ENCODE results near the gene TEX36. TPM values are rescaled to one million over a fixed set of nuclear protein-coding genes. Genes with fewer than 3 reads are reported as not detected.

The TEX36 gene
- polyA plus RNA-seq, 1 of the 3 experiments (the other 2 are of a cell fraction) = not detected

DNA sequence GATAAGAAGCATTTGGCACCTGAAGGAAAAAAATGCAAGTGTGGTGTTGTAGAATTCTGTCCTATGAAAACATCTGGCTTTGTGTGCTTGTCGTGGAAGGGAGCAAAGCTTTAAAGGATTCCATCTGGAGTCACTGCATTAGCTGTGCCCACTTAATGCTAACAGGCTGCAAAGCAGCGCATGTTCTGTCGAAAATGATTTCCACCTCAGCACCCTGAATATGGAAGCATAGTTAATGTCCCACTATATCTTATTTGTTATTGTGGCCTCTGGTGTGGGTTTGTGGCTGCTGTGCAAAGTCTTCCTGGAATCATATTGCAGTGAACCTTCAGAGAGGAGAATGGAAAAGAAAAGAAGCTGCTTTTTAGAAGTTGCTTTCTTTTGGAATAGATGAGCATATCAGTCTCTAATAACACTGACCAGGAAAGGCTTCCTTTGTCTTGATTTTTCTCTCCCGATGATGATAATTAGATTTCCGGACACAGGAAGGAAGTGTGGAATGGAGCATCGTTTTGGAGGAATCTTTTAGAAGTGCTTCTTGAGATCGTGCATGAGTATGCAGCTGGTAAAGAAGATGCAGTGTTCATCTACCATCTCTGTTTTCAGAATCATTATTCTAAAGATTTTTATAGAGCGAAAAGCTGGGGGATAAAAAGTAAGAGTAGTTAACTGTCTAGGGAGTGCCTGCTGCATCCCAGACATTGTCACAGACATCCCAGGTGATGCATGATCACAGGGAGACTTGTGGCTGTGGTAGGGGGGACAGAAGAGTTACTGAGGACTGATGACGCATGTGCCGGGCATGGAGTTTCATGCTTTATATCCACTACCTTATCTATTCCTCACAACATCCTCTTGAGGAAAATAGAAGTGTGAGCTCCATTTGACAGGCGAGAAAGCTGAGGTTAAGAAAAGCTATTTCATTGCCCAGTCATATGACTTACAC, 54.6 kb downstream of the TEX36 start:
- Histone ChIP-seq H3K36me3 (replicated peaks in 1 of 2; ENCODE audit: control insufficient read depth in 1 of 2, insufficient read depth in 2 of 2, low read length in 1 of 2) (no peaks in the 10 kb centered on the region), H3K9ac (no peak overlapping the region), H3K4me2 (no peak overlapping the region), H3K4me1 (ENCODE audit: control insufficient read depth in 1 of 2, insufficient read depth in 2 of 2, low read depth in 1 of 2, low read length in 1 of 2) (peaks cover 0 to 4% of the 10 kb centered on the region in 2 experiments; a peak in 3 of 4 replicates), H3K27me3 (ENCODE audit: insufficient read depth) (no peaks in the 10 kb centered on the region), H4K20me1 (ENCODE audit: insufficient read depth) (no peaks in the 10 kb centered on the region), H3K79me2 (ENCODE audit: insufficient read depth) (no peaks in the 10 kb centered on the region), H3F3A (replicated peaks; ENCODE audit: insufficient read depth) (no peaks in the 10 kb centered on the region), H3K4me3 (ENCODE audit: low read depth in 2 of 2, low read length in 1 of 2) (no peak overlapping the region), H3K27ac (ENCODE audit: low read depth in 2 of 2, low read length in 1 of 2) (peak overlapping the region in 1 of 2 experiments; percentile 40; a peak in 1 of 4 replicates), H2AFZ (ENCODE audit: low read depth) (no peak overlapping the region), H3K9me2 (no peaks in the 10 kb centered on the region), H3K9me3 (no peaks in the 10 kb centered on the region)
- WGBS (ENCODE audit: low lambda C conversion rate) = 44% methylated on average over 11 of the region's 11 CpGs
- ChIA-PET CTCF (interaction anchor here (0.6 to 2.7 kb wide), 4 partner anchors 152 to 580 kb away, joined by 3 to 13 read pairs (median 4); no protein-coding TSS in a partner anchor), POLR2A (no interaction called here)
- TF ChIP-seq MEF2A (IDR thresholded peaks at IDR 0.05; ENCODE audit: borderline replicate concordance, low read depth) (no peak), TEAD4 (IDR thresholded peaks at IDR 0.05; ENCODE audit: borderline replicate concordance, insufficient read depth) (no peak), RFX5 (IDR thresholded peaks at IDR 0.05; ENCODE audit: low read length) (no peak), EZH2phosphoT487 (IDR thresholded peaks at IDR 0.05; ENCODE audit: borderline replicate concordance, low read depth) (no peak), SMC3 (IDR thresholded peaks at IDR 0.05; ENCODE audit: low read depth, low read length) (no peak), GATA2 (CRISPR knock-in tag; IDR thresholded peaks at IDR 0.05) (no peak), FOSL2 (IDR thresholded peaks at IDR 0.05; ENCODE audit: borderline replicate concordance, low read depth) (no peak), YY1 (IDR thresholded peaks at IDR 0.05; ENCODE audit: low read depth) (no peak), GABPA (IDR thresholded peaks at IDR 0.05; ENCODE audit: low read depth) (no peak), EP300 (IDR thresholded peaks at IDR 0.05; ENCODE audit: borderline replicate concordance in 1 of 2, low read depth in 1 of 2, low read length in 1 of 2) (no peak), SIN3A (IDR thresholded peaks at IDR 0.05; ENCODE audit: borderline replicate concordance, low read depth, low read length) (no peak), FOXM1 (IDR thresholded peaks at IDR 0.05; ENCODE audit: low read depth) (no peak)
- TF ChIP-seq, protein P1, sequence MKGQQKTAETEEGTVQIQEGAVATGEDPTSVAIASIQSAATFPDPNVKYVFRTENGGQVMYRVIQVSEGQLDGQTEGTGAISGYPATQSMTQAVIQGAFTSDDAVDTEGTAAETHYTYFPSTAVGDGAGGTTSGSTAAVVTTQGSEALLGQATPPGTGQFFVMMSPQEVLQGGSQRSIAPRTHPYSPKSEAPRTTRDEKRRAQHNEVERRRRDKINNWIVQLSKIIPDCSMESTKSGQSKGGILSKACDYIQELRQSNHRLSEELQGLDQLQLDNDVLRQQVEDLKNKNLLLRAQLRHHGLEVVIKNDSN (IDR thresholded peaks at IDR 0.05; ENCODE audit: borderline replicate concordance, low read depth) = no peak
- TF ChIP-seq, protein P2, sequence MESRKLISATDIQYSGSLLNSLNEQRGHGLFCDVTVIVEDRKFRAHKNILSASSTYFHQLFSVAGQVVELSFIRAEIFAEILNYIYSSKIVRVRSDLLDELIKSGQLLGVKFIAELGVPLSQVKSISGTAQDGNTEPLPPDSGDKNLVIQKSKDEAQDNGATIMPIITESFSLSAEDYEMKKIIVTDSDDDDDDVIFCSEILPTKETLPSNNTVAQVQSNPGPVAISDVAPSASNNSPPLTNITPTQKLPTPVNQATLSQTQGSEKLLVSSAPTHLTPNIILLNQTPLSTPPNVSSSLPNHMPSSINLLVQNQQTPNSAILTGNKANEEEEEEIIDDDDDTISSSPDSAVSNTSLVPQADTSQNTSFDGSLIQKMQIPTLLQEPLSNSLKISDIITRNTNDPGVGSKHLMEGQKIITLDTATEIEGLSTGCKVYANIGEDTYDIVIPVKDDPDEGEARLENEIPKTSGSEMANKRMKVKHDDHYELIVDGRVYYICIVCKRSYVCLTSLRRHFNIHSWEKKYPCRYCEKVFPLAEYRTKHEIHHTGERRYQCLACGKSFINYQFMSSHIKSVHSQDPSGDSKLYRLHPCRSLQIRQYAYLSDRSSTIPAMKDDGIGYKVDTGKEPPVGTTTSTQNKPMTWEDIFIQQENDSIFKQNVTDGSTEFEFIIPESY (IDR thresholded peaks at IDR 0.05; ENCODE audit: borderline replicate concordance, low read depth) = no peak
- TF ChIP-seq, protein P3, sequence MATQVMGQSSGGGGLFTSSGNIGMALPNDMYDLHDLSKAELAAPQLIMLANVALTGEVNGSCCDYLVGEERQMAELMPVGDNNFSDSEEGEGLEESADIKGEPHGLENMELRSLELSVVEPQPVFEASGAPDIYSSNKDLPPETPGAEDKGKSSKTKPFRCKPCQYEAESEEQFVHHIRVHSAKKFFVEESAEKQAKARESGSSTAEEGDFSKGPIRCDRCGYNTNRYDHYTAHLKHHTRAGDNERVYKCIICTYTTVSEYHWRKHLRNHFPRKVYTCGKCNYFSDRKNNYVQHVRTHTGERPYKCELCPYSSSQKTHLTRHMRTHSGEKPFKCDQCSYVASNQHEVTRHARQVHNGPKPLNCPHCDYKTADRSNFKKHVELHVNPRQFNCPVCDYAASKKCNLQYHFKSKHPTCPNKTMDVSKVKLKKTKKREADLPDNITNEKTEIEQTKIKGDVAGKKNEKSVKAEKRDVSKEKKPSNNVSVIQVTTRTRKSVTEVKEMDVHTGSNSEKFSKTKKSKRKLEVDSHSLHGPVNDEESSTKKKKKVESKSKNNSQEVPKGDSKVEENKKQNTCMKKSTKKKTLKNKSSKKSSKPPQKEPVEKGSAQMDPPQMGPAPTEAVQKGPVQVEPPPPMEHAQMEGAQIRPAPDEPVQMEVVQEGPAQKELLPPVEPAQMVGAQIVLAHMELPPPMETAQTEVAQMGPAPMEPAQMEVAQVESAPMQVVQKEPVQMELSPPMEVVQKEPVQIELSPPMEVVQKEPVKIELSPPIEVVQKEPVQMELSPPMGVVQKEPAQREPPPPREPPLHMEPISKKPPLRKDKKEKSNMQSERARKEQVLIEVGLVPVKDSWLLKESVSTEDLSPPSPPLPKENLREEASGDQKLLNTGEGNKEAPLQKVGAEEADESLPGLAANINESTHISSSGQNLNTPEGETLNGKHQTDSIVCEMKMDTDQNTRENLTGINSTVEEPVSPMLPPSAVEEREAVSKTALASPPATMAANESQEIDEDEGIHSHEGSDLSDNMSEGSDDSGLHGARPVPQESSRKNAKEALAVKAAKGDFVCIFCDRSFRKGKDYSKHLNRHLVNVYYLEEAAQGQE (IDR thresholded peaks at IDR 0.05; ENCODE audit: low read depth, low read length) = no peak
- TF ChIP-seq, protein P4, sequence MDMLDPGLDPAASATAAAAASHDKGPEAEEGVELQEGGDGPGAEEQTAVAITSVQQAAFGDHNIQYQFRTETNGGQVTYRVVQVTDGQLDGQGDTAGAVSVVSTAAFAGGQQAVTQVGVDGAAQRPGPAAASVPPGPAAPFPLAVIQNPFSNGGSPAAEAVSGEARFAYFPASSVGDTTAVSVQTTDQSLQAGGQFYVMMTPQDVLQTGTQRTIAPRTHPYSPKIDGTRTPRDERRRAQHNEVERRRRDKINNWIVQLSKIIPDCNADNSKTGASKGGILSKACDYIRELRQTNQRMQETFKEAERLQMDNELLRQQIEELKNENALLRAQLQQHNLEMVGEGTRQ (IDR thresholded peaks at IDR 0.05; ENCODE audit: borderline replicate concordance, low read depth, low read length) = no peak
- TF ChIP-seq, protein P5, sequence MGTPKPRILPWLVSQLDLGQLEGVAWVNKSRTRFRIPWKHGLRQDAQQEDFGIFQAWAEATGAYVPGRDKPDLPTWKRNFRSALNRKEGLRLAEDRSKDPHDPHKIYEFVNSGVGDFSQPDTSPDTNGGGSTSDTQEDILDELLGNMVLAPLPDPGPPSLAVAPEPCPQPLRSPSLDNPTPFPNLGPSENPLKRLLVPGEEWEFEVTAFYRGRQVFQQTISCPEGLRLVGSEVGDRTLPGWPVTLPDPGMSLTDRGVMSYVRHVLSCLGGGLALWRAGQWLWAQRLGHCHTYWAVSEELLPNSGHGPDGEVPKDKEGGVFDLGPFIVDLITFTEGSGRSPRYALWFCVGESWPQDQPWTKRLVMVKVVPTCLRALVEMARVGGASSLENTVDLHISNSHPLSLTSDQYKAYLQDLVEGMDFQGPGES (IDR thresholded peaks at IDR 0.05; ENCODE audit: low read depth, low read length) = no peak
- TF ChIP-seq, protein P6, sequence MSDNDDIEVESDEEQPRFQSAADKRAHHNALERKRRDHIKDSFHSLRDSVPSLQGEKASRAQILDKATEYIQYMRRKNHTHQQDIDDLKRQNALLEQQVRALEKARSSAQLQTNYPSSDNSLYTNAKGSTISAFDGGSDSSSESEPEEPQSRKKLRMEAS (IDR thresholded peaks at IDR 0.05; ENCODE audit: low read depth) = no peak
- TF ChIP-seq, protein P7, sequence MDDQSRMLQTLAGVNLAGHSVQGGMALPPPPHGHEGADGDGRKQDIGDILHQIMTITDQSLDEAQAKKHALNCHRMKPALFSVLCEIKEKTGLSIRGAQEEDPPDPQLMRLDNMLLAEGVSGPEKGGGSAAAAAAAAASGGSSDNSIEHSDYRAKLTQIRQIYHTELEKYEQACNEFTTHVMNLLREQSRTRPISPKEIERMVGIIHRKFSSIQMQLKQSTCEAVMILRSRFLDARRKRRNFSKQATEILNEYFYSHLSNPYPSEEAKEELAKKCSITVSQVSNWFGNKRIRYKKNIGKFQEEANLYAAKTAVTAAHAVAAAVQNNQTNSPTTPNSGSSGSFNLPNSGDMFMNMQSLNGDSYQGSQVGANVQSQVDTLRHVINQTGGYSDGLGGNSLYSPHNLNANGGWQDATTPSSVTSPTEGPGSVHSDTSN (IDR thresholded peaks at IDR 0.05) = no peak
- DNase-seq = peak; percentile 38
